ENCODE measurements around the gene RDH5.

Gene RDH5

DNA sequence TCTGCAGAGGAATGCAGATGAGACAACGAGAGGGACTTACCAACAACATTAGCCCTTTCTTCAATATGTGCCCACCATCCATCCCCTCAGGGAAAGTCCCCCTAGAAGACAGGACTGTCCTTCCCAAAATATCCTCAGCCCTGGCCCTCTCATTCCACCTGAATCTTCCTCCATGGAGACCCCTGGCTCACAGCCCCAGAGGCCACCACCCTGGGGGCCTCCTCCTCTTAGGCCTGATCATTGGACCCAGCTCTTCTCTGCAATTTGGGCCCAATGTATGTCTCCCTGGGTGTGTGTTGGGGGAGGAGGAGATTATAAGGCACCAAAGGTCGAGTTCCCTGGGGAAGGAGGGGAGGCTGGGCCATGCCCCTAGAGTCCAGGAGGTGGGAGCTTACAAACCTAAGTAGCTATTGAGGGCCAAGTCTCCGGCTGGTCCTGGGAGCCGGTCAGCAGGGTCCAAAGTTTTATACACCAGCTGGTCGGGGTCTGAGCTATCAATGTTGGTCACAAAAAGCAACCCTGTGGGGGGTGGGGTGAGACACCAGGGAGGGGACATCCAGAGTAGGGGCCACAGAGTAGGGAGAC is 20.6 kb upstream of the RDH5 start:
- H3K4me3 ChIP-seq (ENCODE audit: low read length, poor library complexity, severe bottlenecking) = no peak overlapping the region
- no peaks in the 10 kb centered on the region for H3K79me2 ChIP-seq (ENCODE audit: insufficient read depth, low read length)
- H3K4me2 ChIP-seq (ENCODE audit: low read depth, low read length, poor library complexity, severe bottlenecking) = no peak overlapping the region
- no peak overlapping the region for H3K9ac ChIP-seq (ENCODE audit: low read depth, low read length, poor library complexity, severe bottlenecking)
- no peaks in the 10 kb centered on the region for H3K4me1 ChIP-seq (ENCODE audit: insufficient read depth, low read length, poor library complexity, severe bottlenecking)
- H3K9me3 ChIP-seq (ENCODE audit: insufficient read depth, low read depth, low read length) = no peaks in the 10 kb centered on the region
- H3K9me2 ChIP-seq (replicated peaks; ENCODE audit: low read depth, low read length) = no peaks in the 10 kb centered on the region
- TF ChIP-seq, protein P1, sequence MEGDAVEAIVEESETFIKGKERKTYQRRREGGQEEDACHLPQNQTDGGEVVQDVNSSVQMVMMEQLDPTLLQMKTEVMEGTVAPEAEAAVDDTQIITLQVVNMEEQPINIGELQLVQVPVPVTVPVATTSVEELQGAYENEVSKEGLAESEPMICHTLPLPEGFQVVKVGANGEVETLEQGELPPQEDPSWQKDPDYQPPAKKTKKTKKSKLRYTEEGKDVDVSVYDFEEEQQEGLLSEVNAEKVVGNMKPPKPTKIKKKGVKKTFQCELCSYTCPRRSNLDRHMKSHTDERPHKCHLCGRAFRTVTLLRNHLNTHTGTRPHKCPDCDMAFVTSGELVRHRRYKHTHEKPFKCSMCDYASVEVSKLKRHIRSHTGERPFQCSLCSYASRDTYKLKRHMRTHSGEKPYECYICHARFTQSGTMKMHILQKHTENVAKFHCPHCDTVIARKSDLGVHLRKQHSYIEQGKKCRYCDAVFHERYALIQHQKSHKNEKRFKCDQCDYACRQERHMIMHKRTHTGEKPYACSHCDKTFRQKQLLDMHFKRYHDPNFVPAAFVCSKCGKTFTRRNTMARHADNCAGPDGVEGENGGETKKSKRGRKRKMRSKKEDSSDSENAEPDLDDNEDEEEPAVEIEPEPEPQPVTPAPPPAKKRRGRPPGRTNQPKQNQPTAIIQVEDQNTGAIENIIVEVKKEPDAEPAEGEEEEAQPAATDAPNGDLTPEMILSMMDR (conservative IDR thresholded peaks at IDR 0.05; ENCODE audit: low read length) = no peak
- TF ChIP-seq EZH2phosphoT487 (IDR thresholded peaks at IDR 0.05; ENCODE audit: borderline replicate concordance) = no peak
- H2AFZ ChIP-seq (ENCODE audit: low read length) = no peak overlapping the region
- no peaks in the 10 kb centered on the region for H3F3A ChIP-seq (ENCODE audit: low read depth)
- H3K27me3 ChIP-seq (ENCODE audit: insufficient read depth, low read length, poor library complexity, severe bottlenecking) = no peaks in the 10 kb centered on the region
- no peaks in the 10 kb centered on the region for H3K36me3 ChIP-seq (ENCODE audit: insufficient read depth, low read length)
- no peaks in the 10 kb centered on the region for H4K20me1 ChIP-seq (ENCODE audit: insufficient read depth, low read length, poor library complexity, severe bottlenecking)

DNA sequence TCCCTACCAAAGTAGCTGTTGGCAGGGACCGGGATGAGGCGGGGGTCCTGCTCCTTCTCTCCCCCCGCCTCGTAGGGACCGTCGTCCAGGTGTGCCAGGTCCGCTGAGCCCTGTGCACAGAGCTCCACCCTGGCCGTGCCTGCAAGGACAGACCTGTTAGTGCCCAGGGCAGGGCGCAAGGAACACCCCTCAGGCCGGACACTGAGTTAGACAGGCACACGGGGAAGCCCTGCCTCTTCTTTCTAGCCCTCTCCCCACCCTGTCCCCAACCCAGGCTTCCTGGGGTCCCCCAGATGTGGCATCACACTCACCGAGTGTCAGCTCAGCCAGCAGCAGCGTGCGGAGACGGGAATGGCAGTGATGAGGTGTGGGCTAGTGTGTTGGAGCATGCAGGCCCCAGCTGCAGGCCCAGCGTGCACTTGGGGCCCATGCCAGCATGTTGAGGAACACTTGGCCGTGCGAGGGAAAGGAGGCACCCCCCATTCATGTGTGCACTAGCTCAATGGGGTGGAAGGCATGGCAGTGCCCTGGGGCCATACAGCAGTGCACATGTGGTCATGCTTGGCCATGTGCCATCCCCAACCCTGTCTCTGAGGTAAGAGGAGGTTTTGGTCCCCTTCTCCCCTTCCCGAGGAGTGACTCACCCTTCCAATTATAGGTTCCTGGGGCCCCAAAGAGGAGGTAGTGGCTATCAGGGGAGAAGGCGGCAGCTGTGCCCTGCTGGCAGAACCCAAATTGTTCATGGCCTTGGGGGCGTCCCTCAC is 19.8 kb upstream of the RDH5 start:
- no peaks in the 10 kb centered on the region for H3K9me3 ChIP-seq (ENCODE audit: insufficient read depth, low read depth, low read length)
- no peaks in the 10 kb centered on the region for H3K79me2 ChIP-seq (ENCODE audit: insufficient read depth, low read length)
- H4K20me1 ChIP-seq (ENCODE audit: insufficient read depth, low read length, poor library complexity, severe bottlenecking) = no peaks in the 10 kb centered on the region
- no peaks in the 10 kb centered on the region for H3K4me1 ChIP-seq (ENCODE audit: insufficient read depth, low read length, poor library complexity, severe bottlenecking)
- H3K27me3 ChIP-seq (ENCODE audit: insufficient read depth, low read length, poor library complexity, severe bottlenecking) = no peaks in the 10 kb centered on the region
- H3F3A ChIP-seq (ENCODE audit: low read depth) = no peaks in the 10 kb centered on the region
- no peaks in the 10 kb centered on the region for H3K9me2 ChIP-seq (replicated peaks; ENCODE audit: low read depth, low read length)
- H2AFZ ChIP-seq (ENCODE audit: low read length) = no peak overlapping the region
- no peak for TF ChIP-seq EZH2phosphoT487 (IDR thresholded peaks at IDR 0.05; ENCODE audit: borderline replicate concordance)
- TF ChIP-seq, protein P1 (conservative IDR thresholded peaks at IDR 0.05; ENCODE audit: low read length) = no peak
- H3K4me2 ChIP-seq (ENCODE audit: low read depth, low read length, poor library complexity, severe bottlenecking) = no peak overlapping the region
- H3K4me3 ChIP-seq (ENCODE audit: low read length, poor library complexity, severe bottlenecking) = no peak overlapping the region
- H3K36me3 ChIP-seq (ENCODE audit: insufficient read depth, low read length) = no peaks in the 10 kb centered on the region
- H3K9ac ChIP-seq (ENCODE audit: low read depth, low read length, poor library complexity, severe bottlenecking) = no peak overlapping the region

DNA sequence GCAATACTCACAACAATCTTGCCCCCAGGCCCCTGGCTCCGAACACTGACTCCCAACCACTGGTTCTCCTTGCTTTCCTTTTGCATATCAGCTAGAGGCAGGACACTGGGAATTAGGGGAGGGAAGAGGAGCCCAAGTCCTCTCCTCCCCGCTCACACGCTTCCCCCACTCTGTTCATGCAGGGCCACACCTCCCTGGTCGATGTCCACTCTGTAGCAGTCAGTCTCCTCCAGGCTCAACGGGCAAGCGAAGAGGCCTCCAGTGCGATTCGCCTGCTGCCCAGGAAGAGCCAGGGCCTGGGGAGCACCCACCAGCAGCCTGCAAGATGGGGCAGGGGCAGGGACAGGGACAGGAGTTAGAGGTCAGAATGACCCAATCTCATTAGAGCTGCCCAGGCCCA is 17.3 kb upstream of the RDH5 start:
- H3K9me2 ChIP-seq (replicated peaks; ENCODE audit: low read depth, low read length) = no peaks in the 10 kb centered on the region
- H3K4me3 ChIP-seq (ENCODE audit: low read length, poor library complexity, severe bottlenecking) = no peak overlapping the region
- H3F3A ChIP-seq (ENCODE audit: low read depth) = no peaks in the 10 kb centered on the region
- H2AFZ ChIP-seq (ENCODE audit: low read length) = no peak overlapping the region
- TF ChIP-seq, protein P1 (conservative IDR thresholded peaks at IDR 0.05; ENCODE audit: low read length) = no peak
- no peak for TF ChIP-seq EZH2phosphoT487 (IDR thresholded peaks at IDR 0.05; ENCODE audit: borderline replicate concordance)
- H3K79me2 ChIP-seq (ENCODE audit: insufficient read depth, low read length) = no peaks in the 10 kb centered on the region
- peaks cover 2% of the 10 kb centered on the region for H3K4me1 ChIP-seq (ENCODE audit: insufficient read depth, low read length, poor library complexity, severe bottlenecking)
- H3K36me3 ChIP-seq (ENCODE audit: insufficient read depth, low read length) = no peaks in the 10 kb centered on the region
- H3K9ac ChIP-seq (ENCODE audit: low read depth, low read length, poor library complexity, severe bottlenecking) = no peak overlapping the region
- no peaks in the 10 kb centered on the region for H3K9me3 ChIP-seq (ENCODE audit: insufficient read depth, low read depth, low read length)
- H3K27me3 ChIP-seq (ENCODE audit: insufficient read depth, low read length, poor library complexity, severe bottlenecking) = no peaks in the 10 kb centered on the region
- H3K4me2 ChIP-seq (ENCODE audit: low read depth, low read length, poor library complexity, severe bottlenecking) = no peak overlapping the region
- no peaks in the 10 kb centered on the region for H4K20me1 ChIP-seq (ENCODE audit: insufficient read depth, low read length, poor library complexity, severe bottlenecking)

Measured in Loucy (cell line).